ENCODE data around the gene CLSTN3.

- no peak for TF ChIP-seq CTCF (IDR thresholded peaks at IDR 0.05)
- no peak for TF ChIP-seq POLR2A (IDR thresholded peaks at IDR 0.05)
- TF ChIP-seq EP300 (IDR thresholded peaks at IDR 0.05) = no peak
Observed at GRCh38 chr12:7118881-7119280, 11.3 kb upstream of the CLSTN3 start.

Measured in ovary (tissue), 3 donors.